Measurements from ENCODE around the gene CHODL.

Gene CHODL

GRCh38 chr21:18244671-18245463 is at the start of gene CHODL:
Gene CHODL (plus strand): TSS chr21:18244833. CDS start chr21:18245224, 391 bp downstream.
- DNase-seq, result no peak

GRCh38 chr21:18204931-18205330 is 39.7 kb upstream of the CHODL start:
- no peak for DNase-seq

GRCh38 chr21:18218331-18218730 is 26.3 kb upstream of the CHODL start:
- no peak for DNase-seq

GRCh38 chr21:18220498-18220897 is 24.1 kb upstream of the CHODL start:
- DNase-seq, result no peak

- DNase-seq, result no peak
Measured at GRCh38 chr21:18222346-18222745, 22.3 kb upstream of the CHODL start.

- DNase-seq, result no peak
Measured at GRCh38 chr21:18228060-18228739, 16.4 kb upstream of the CHODL start.

- DNase-seq, result no peak
Measured at GRCh38 chr21:18235545-18235944, 9.1 kb upstream of the CHODL start.

- no peak for DNase-seq
Measured at GRCh38 chr21:18245464-18245967, 883 bp downstream of the CHODL start.

GRCh38 chr21:18248171-18248570 is 3.5 kb downstream of the CHODL start:
- DNase-seq, result no peak

- no peak for DNase-seq
Measured at GRCh38 chr21:18249672-18250071, 5.0 kb downstream of the CHODL start.

- no peak for DNase-seq
Measured at GRCh38 chr21:18251065-18251464, 6.4 kb downstream of the CHODL start.

- no peak for DNase-seq
Measured at GRCh38 chr21:18252256-18252655, 7.6 kb downstream of the CHODL start.

- DNase-seq, result no peak
Measured at GRCh38 chr21:18252680-18253079, 8.0 kb downstream of the CHODL start.

- DNase-seq, result no peak
Measured at GRCh38 chr21:18253221-18253620, 8.6 kb downstream of the CHODL start.

GRCh38 chr21:18253799-18254198 is 9.2 kb downstream of the CHODL start:
- DNase-seq, result no peak

GRCh38 chr21:18265944-18266343 is 21.3 kb downstream of the CHODL start:
- no peak for DNase-seq

GRCh38 chr21:18267496-18267895 is 22.9 kb downstream of the CHODL start:
- no peak for DNase-seq

GRCh38 chr21:18268906-18269305 is 24.3 kb downstream of the CHODL start:
- no peak for DNase-seq

- no peak for DNase-seq
Measured at GRCh38 chr21:18269856-18270255, 25.2 kb downstream of the CHODL start.

- no peak for DNase-seq
Measured at GRCh38 chr21:18273400-18273799, 28.8 kb downstream of the CHODL start.

GRCh38 chr21:18274370-18274769 is 29.7 kb downstream of the CHODL start:
- no peak for DNase-seq

- DNase-seq, result no peak
Measured at GRCh38 chr21:18275781-18276180, 31.1 kb downstream of the CHODL start.

GRCh38 chr21:18285379-18285778 is 40.7 kb downstream of the CHODL start:
- no peak for DNase-seq

- DNase-seq, result no peak
Measured at GRCh38 chr21:18289876-18290275, 45.2 kb downstream of the CHODL start.

Data from activated gamma-delta T cell treated with Interleukin-2 at 50 U/mL for 16 hours (primary cell).